ENCODE data around the gene HOOK2. TPM values are rescaled to one million over a fixed set of nuclear protein-coding genes. Genes with fewer than 3 reads are reported as not detected.

HOOK2 gene
- total and polyA plus RNA-seq, 2 donors (not counting 1 experiment from before 2014, with no cell fraction given), result 6.6 to 26.6 TPM

DNA sequence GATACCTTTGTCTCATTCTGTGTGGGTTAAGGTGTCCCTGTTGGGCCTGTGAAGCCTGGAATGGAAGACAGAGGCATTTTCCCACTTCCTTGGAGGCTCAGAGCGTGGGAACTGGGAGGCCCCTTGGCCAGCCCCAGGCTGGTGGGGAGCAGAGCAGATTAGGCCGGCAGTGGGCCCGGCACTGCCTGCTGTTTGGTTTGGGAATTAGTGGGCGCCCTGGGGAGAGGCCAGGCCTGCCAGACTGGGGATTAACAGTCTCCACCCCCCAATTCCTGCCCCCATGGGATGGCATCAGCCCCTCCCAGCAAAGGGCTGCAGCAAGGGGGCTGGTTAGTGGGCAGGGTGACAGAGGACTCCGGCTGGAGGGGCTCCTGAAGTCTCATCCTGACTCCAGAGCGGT lies 26.9 kb downstream of the HOOK2 start:
- no peak overlapping the region for H3K4me3 ChIP-seq (replicated peaks in 1 of 4; ENCODE audit: control extremely low read depth in 1 of 4, insufficient read depth in 1 of 4, low read depth in 3 of 4, low read length in 4 of 4)
- H3K9ac ChIP-seq (ENCODE audit: insufficient read depth, low read length), result no peak overlapping the region
- no peak for TF ChIP-seq EZH2 (IDR thresholded peaks at IDR 0.05; ENCODE audit: low read length, missing control alignments)
- TF ChIP-seq, protein P1, sequence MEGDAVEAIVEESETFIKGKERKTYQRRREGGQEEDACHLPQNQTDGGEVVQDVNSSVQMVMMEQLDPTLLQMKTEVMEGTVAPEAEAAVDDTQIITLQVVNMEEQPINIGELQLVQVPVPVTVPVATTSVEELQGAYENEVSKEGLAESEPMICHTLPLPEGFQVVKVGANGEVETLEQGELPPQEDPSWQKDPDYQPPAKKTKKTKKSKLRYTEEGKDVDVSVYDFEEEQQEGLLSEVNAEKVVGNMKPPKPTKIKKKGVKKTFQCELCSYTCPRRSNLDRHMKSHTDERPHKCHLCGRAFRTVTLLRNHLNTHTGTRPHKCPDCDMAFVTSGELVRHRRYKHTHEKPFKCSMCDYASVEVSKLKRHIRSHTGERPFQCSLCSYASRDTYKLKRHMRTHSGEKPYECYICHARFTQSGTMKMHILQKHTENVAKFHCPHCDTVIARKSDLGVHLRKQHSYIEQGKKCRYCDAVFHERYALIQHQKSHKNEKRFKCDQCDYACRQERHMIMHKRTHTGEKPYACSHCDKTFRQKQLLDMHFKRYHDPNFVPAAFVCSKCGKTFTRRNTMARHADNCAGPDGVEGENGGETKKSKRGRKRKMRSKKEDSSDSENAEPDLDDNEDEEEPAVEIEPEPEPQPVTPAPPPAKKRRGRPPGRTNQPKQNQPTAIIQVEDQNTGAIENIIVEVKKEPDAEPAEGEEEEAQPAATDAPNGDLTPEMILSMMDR (conservative IDR thresholded peaks at IDR 0.05 in 1 of 2, IDR thresholded peaks at IDR 0.05 in 1 of 2; ENCODE audit: low read depth in 1 of 2, low read length in 2 of 2), result no peak
- H3K36me3 ChIP-seq (ENCODE audit: control insufficient read depth, insufficient read depth, low read length), result peaks cover 17% of the 10 kb centered on the region
- H3K27me3 ChIP-seq (ENCODE audit: control insufficient read depth, insufficient read depth, low read length), result peaks cover 12% of the 10 kb centered on the region
- H3K27ac ChIP-seq (ENCODE audit: insufficient read depth, low read length), result no peak overlapping the region
- no peak overlapping the region for H3K4me2 ChIP-seq (ENCODE audit: extremely low read depth, insufficient read depth, low read length)
- DNase-seq (ENCODE audit: low read depth in 2 of 2), result no peak
- peaks cover 6% of the 10 kb centered on the region for H3K4me1 ChIP-seq (ENCODE audit: control insufficient read depth, extremely low read depth, insufficient read depth, low read length)
- no peaks in the 10 kb centered on the region for H4K20me1 ChIP-seq (ENCODE audit: control insufficient read depth, extremely low read depth, insufficient read depth, low read length)
- H3K9me3 ChIP-seq (ENCODE audit: control insufficient read depth, insufficient read depth, low read depth, low read length), result no peaks in the 10 kb centered on the region
- no peak overlapping the region for H2AFZ ChIP-seq (ENCODE audit: low read length)
- H3K79me2 ChIP-seq (ENCODE audit: control insufficient read depth, insufficient read depth, low read length), result no peaks in the 10 kb centered on the region

DNA sequence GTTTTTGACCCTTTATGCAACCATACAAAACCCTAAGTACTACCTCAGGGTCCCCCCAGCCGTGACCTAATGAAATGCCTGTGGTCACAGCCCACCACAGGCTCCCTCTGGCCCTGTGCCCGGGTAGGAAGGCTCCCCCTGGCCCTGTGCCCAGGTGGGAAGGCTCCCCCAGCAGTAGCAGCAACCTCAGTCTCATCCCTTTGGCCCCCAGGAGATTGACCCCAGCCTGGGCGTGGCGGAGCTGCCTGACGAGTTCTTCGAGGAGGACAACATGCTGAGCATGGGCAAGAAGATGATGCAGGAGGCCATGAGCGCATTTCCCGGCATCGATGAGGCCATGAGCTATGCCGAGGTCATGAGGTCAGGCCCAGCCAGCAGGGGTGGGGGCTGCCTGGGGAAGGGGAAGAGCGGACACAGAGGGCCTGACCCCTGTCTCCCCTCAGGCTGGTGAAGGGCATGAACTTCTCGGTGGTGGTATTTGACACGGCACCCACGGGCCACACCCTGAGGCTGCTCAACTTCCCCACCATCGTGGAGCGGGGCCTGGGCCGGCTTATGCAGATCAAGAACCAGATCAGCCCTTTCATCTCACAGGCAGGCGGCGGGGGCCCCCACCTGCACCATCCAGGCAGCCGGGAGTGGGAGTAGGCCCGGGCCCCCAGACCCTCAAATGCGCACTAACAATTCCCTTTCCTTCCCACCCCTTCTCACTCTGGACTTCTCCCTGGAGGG lies 30.0 kb downstream of the HOOK2 start:
- Histone ChIP-seq H2AFZ (ENCODE audit: low read length) (no peak overlapping the region), H4K20me1 (ENCODE audit: control insufficient read depth, extremely low read depth, insufficient read depth, low read length) (no peaks in the 10 kb centered on the region), H3K4me1 (ENCODE audit: control insufficient read depth, extremely low read depth, insufficient read depth, low read length) (peaks cover 6% of the 10 kb centered on the region), H3K9me3 (ENCODE audit: control insufficient read depth, insufficient read depth, low read depth, low read length) (no peaks in the 10 kb centered on the region), H3K4me3 (replicated peaks in 1 of 4; ENCODE audit: control extremely low read depth in 1 of 4, insufficient read depth in 1 of 4, low read depth in 3 of 4, low read length in 4 of 4) (no peak overlapping the region), H3K79me2 (ENCODE audit: control insufficient read depth, insufficient read depth, low read length) (no peaks in the 10 kb centered on the region), H3K4me2 (ENCODE audit: extremely low read depth, insufficient read depth, low read length) (no peak overlapping the region), H3K36me3 (ENCODE audit: control insufficient read depth, insufficient read depth, low read length) (peaks cover 17% of the 10 kb centered on the region), H3K9ac (ENCODE audit: insufficient read depth, low read length) (no peak overlapping the region), H3K27me3 (ENCODE audit: control insufficient read depth, insufficient read depth, low read length) (no peaks in the 10 kb centered on the region), H3K27ac (ENCODE audit: insufficient read depth, low read length) (no peak overlapping the region)
- peak in 1 of 2 donors; percentile 32 for DNase-seq (ENCODE audit: low read depth in 2 of 2)
- TF ChIP-seq, protein P1 (conservative IDR thresholded peaks at IDR 0.05 in 1 of 2, IDR thresholded peaks at IDR 0.05 in 1 of 2; ENCODE audit: low read depth in 1 of 2, low read length in 2 of 2), result no peak

GRCh38 chr19:12737835-12738351 lies 37.5 kb downstream of the HOOK2 start:
- Histone ChIP-seq H4K20me1 (ENCODE audit: control insufficient read depth, extremely low read depth, insufficient read depth, low read length) (no peaks in the 10 kb centered on the region), H3K4me3 (replicated peaks in 1 of 4; ENCODE audit: control extremely low read depth in 1 of 4, insufficient read depth in 1 of 4, low read depth in 3 of 4, low read length in 4 of 4) (peak overlapping the region; percentile 72 to 87 (median 84)), H3K9me3 (ENCODE audit: control insufficient read depth, insufficient read depth, low read depth, low read length) (no peaks in the 10 kb centered on the region), H3K79me2 (ENCODE audit: control insufficient read depth, insufficient read depth, low read length) (peaks cover 31% of the 10 kb centered on the region), H3K27ac (ENCODE audit: insufficient read depth, low read length) (peak overlapping the region; percentile 93), H3K4me2 (ENCODE audit: extremely low read depth, insufficient read depth, low read length) (peak overlapping the region; percentile 87), H3K36me3 (ENCODE audit: control insufficient read depth, insufficient read depth, low read length) (no peaks in the 10 kb centered on the region), H3K4me1 (ENCODE audit: control insufficient read depth, extremely low read depth, insufficient read depth, low read length) (peaks cover 8% of the 10 kb centered on the region), H2AFZ (ENCODE audit: low read length) (no peak overlapping the region), H3K27me3 (ENCODE audit: control insufficient read depth, insufficient read depth, low read length) (no peaks in the 10 kb centered on the region), H3K9ac (ENCODE audit: insufficient read depth, low read length) (peak overlapping the region; percentile 75)
- TF ChIP-seq, protein P1 (conservative IDR thresholded peaks at IDR 0.05 in 1 of 2, IDR thresholded peaks at IDR 0.05 in 1 of 2; ENCODE audit: low read depth in 1 of 2, low read length in 2 of 2), result no peak
- no peak for TF ChIP-seq EZH2 (IDR thresholded peaks at IDR 0.05; ENCODE audit: low read length, missing control alignments)
- DNase-seq (ENCODE audit: low read depth in 2 of 2), result no peak

Measured in fibroblast of lung (primary cell).